HG03066 (cell line): ENCODE measurements around the gene PLCD3.

Experiments used
- ATAC-seq: cut with Tn5 transposase; IDR thresholded peaks from one replicate; pipeline ENCODE4 v1.9.1; 2021; ENCODE audit warnings: low read depth; ENCODE audit not compliant: unreplicated experiment

Gene PLCD3

GRCh38 chr17:45081047-45081703, 51.1 kb downstream of the PLCD3 start:
- ATAC-seq = no peak

GRCh38 chr17:45077643-45078042, 54.7 kb downstream of the PLCD3 start:
- ATAC-seq = no peak

GRCh38 chr17:45073414-45074070, 58.8 kb downstream of the PLCD3 start:
- ATAC-seq = no peak

GRCh38 chr17:45070809-45071208, 61.5 kb downstream of the PLCD3 start:
- ATAC-seq = no peak

GRCh38 chr17:45070001-45070400, 62.3 kb downstream of the PLCD3 start:
- ATAC-seq = no peak

GRCh38 chr17:45067637-45068036, 64.7 kb downstream of the PLCD3 start:
- no peak for ATAC-seq

GRCh38 chr17:45063198-45063597, 69.1 kb downstream of the PLCD3 start:
- no peak for ATAC-seq

- no peak for ATAC-seq
These were observed 70.6 kb downstream of the PLCD3 start for GRCh38 chr17:45061606-45062205.

GRCh38 chr17:45060797-45061605, 71.3 kb downstream of the PLCD3 start, which contains the start of gene NMT1:
Gene NMT1, plus strand, starts transcription at chr17:45061317. Its CDS starts 13 bp downstream, at chr17:45061330.
- peak; percentile 84 for ATAC-seq

- ATAC-seq = no peak
These were observed 71.9 kb downstream of the PLCD3 start for GRCh38 chr17:45060382-45060796.
